Endodermal cell (in vitro differentiated cells): ENCODE data around the gene RFTN1. TPM values are rescaled to one million over a fixed set of nuclear protein-coding genes. Genes with fewer than 3 reads are reported as not detected.

Source experiments
- DNase-seq: peaks from one replicate; pipeline ENCODE4 v3.0.0-alpha.2; 2017
- H3K27ac ChIP-seq: 2 replicates; pipeline ENCODE4 v1.5.1; 2013; ENCODE audit warnings: mild to moderate bottlenecking, low read depth, low read length, moderate library complexity
- H3K27me3 ChIP-seq: 2 replicates; pipeline ENCODE4 v1.6.1; 2013; ENCODE audit warnings: mild to moderate bottlenecking, low read length, moderate library complexity; ENCODE audit not compliant: insufficient read depth, control insufficient read depth, poor library complexity, severe bottlenecking
- H3K36me3 ChIP-seq: 2 replicates; pipeline ENCODE4 v1.7.0; 2013; ENCODE audit warnings: mild to moderate bottlenecking, low read length, moderate library complexity; ENCODE audit not compliant: control insufficient read depth, insufficient read depth
- H3K4me1 ChIP-seq: one replicate; pipeline ENCODE4 v1.7.0; 2013; ENCODE audit warnings: low read length; ENCODE audit not compliant: control insufficient read depth, insufficient read depth
- H3K4me3 ChIP-seq: 2 replicates; pipeline ENCODE4 v1.5.1; 2013; ENCODE audit warnings: mild to moderate bottlenecking, low read length, moderate library complexity
- H3K9ac ChIP-seq: 2 replicates; pipeline ENCODE4 v1.6.1; 2013; ENCODE audit warnings: mild to moderate bottlenecking, low read length, moderate library complexity; ENCODE audit not compliant: poor library complexity, severe bottlenecking; ENCODE audit errors: extremely low read depth
- H3K9me3 ChIP-seq: 2 replicates; pipeline ENCODE4 v1.6.1; 2013; ENCODE audit warnings: mild to moderate bottlenecking, low read length, moderate library complexity; ENCODE audit not compliant: control insufficient read depth
- H3K27ac Mint-ChIP-seq: 2 replicates; pipeline ENCODE4 v1.8.0; 2020; ENCODE audit warnings: mixed read lengths
- H3K27me3 Mint-ChIP-seq: 2 replicates; pipeline ENCODE4 v1.8.0; 2021; ENCODE audit warnings: mild to moderate bottlenecking, mixed read lengths; ENCODE audit not compliant: insufficient read depth
- H3K36me3 Mint-ChIP-seq: 2 replicates; pipeline ENCODE4 v1.8.0; 2020; ENCODE audit warnings: low read depth, mixed read lengths
- H3K4me1 Mint-ChIP-seq: 2 replicates; pipeline ENCODE4 v1.8.0; 2020; ENCODE audit warnings: mixed read lengths
- H3K4me3 Mint-ChIP-seq: 2 replicates; pipeline ENCODE4 v1.8.0; 2020; ENCODE audit warnings: mild to moderate bottlenecking, moderate library complexity, mixed read lengths
- H3K9me3 Mint-ChIP-seq: 2 replicates; pipeline ENCODE4 v1.8.0; 2020; ENCODE audit warnings: mild to moderate bottlenecking, mixed read lengths
- WGBS, 2 experiments: methylation state at CpG; one replicate each; pipeline versions ENCODE4 v1.1.5 to v1.1.7; 2013; ENCODE audit warnings: missing lambda C conversion rate in 2 of 2, mixed read lengths in 1 of 2; ENCODE audit not compliant: insufficient coverage in 1 of 2, insufficient read length in 1 of 2; 5-methylcytosine and 5-hydroxymethylcytosine counted together
- total RNA-seq, 2 donors: library from RNA; stranded (reverse); fragmentation: NEBNext Ultra II Directional in 1 of 2; extraction: Animal tissue kit (Norgen Biotek cat#: 25700) in 1 of 2; gene quantifications; 2 replicates in 1 of 2; 3 replicates in 1 of 2; pipeline ENCODE4 v1.2.1, GENCODE V29; 2021
- TF ChIP-seq, protein P1 (sequence below): fragments of 200-600 bp; sonication (generic); conservative IDR thresholded peaks from 2 replicates; pipeline ENCODE4 v1.5.0; 2021; ENCODE audit warnings: antibody characterized with exemption, mild to moderate bottlenecking

Gene RFTN1
- total RNA-seq, 2 donors from 2014 or later, result 0.80 to 1.1 TPM

- H3K9me3 Mint-ChIP-seq, result no peaks in the 10 kb centered on the region
- peak overlapping the region; percentile 50 for H3K27ac Mint-ChIP-seq
- Histone ChIP-seq H3K9ac (peak overlapping the region; percentile 24), H3K27ac (peak overlapping the region; percentile 51), H3K9me3 (no peaks in the 10 kb centered on the region), H3K4me1 (peaks cover 15% of the 10 kb centered on the region), H3K27me3 (no peaks in the 10 kb centered on the region), H3K36me3 (no peaks in the 10 kb centered on the region), H3K4me3 (peak overlapping the region; percentile 31)
- TF ChIP-seq, protein P1, sequence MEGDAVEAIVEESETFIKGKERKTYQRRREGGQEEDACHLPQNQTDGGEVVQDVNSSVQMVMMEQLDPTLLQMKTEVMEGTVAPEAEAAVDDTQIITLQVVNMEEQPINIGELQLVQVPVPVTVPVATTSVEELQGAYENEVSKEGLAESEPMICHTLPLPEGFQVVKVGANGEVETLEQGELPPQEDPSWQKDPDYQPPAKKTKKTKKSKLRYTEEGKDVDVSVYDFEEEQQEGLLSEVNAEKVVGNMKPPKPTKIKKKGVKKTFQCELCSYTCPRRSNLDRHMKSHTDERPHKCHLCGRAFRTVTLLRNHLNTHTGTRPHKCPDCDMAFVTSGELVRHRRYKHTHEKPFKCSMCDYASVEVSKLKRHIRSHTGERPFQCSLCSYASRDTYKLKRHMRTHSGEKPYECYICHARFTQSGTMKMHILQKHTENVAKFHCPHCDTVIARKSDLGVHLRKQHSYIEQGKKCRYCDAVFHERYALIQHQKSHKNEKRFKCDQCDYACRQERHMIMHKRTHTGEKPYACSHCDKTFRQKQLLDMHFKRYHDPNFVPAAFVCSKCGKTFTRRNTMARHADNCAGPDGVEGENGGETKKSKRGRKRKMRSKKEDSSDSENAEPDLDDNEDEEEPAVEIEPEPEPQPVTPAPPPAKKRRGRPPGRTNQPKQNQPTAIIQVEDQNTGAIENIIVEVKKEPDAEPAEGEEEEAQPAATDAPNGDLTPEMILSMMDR, result no peak
- H3K27me3 Mint-ChIP-seq, result peaks cover 10% of the 10 kb centered on the region
- WGBS, 2 experiments, result 54 to 69% methylated on average over 7 to 8 of the region's 8 CpGs
- DNase-seq, result peak; percentile 80
- peaks cover 19% of the 10 kb centered on the region for H3K4me1 Mint-ChIP-seq
- no peaks in the 10 kb centered on the region for H3K36me3 Mint-ChIP-seq
- no peak overlapping the region for H3K4me3 Mint-ChIP-seq
Measured at GRCh38 chr3:16369885-16370284, 143.6 kb downstream of the RFTN1 start.

- H3K27me3 Mint-ChIP-seq, result peaks cover 10% of the 10 kb centered on the region
- Histone ChIP-seq H3K36me3 (no peaks in the 10 kb centered on the region), H3K9ac (peak overlapping the region; percentile 24), H3K27ac (peak overlapping the region; percentile 51), H3K9me3 (no peaks in the 10 kb centered on the region), H3K4me3 (peak overlapping the region; percentile 31), H3K27me3 (no peaks in the 10 kb centered on the region), H3K4me1 (peaks cover 15% of the 10 kb centered on the region)
- 60 to 100% methylated on average over 1 to 5 of the region's 5 CpGs for WGBS, 2 experiments
- H3K36me3 Mint-ChIP-seq, result no peaks in the 10 kb centered on the region
- no peaks in the 10 kb centered on the region for H3K9me3 Mint-ChIP-seq
- H3K27ac Mint-ChIP-seq, result peak overlapping the region; percentile 50
- DNase-seq, result peak; percentile 74
- TF ChIP-seq, protein P1, result no peak
- H3K4me1 Mint-ChIP-seq, result peaks cover 19% of the 10 kb centered on the region
- H3K4me3 Mint-ChIP-seq, result no peak overlapping the region
Measured at GRCh38 chr3:16369276-16369675, 144.2 kb downstream of the RFTN1 start.

GRCh38 chr3:16366581-16366980 lies 146.9 kb downstream of the RFTN1 start:
- H3K4me3 ChIP-seq, result no peak overlapping the region
- no peak overlapping the region for H3K27ac Mint-ChIP-seq
- H3K4me1 ChIP-seq, result peaks cover 15% of the 10 kb centered on the region
- 81 to 82% methylated on average over 2 to 5 of the region's 5 CpGs for WGBS, 2 experiments
- H3K9me3 ChIP-seq, result no peaks in the 10 kb centered on the region
- DNase-seq, result no peak
- H3K27me3 ChIP-seq, result no peaks in the 10 kb centered on the region
- H3K4me3 Mint-ChIP-seq, result no peak overlapping the region
- no peaks in the 10 kb centered on the region for H3K9me3 Mint-ChIP-seq
- TF ChIP-seq, protein P1, result peak; percentile 76
- no peak overlapping the region for H3K27ac ChIP-seq
- peaks cover 7% of the 10 kb centered on the region for H3K27me3 Mint-ChIP-seq
- H3K9ac ChIP-seq, result no peak overlapping the region
- no peaks in the 10 kb centered on the region for H3K36me3 ChIP-seq
- H3K36me3 Mint-ChIP-seq, result no peaks in the 10 kb centered on the region
- peaks cover 17% of the 10 kb centered on the region for H3K4me1 Mint-ChIP-seq
